ENCODE measurements around the gene NAA11. TPM values are rescaled to one million over a fixed set of nuclear protein-coding genes. Genes with fewer than 3 reads are reported as not detected.

NAA11 gene
- polyA plus RNA-seq, 2 of the 4 experiments (the other 2 are of a cell fraction), result not detected

DNA sequence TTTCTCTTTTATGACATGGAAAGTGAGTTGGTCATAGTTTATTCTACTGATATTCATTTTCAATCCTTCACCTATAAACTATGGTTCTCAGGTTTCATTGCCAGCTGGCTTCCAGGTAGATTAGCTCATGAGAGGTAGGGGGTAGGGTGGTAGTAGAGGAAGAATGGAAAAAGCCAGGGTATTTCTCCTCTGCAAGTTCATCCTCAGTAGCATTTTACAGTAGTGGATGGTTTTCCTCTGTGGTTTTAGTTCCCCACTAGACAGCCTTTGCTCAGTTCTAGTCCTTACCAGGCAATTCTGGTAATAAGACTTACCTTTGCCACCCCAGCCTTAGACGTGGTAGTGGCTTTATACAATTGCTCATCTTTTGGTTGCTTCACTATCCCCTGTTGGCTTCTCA, 8.9 kb upstream of the NAA11 start:
- no peak for DNase-seq (ENCODE audit: low read depth in 1 of 2, low spot score in 1 of 2)
- TF ChIP-seq SREBF2 (IDR thresholded peaks at IDR 0.05), result no peak
- TF ChIP-seq HOXA7 (CRISPR knock-in tag; IDR thresholded peaks at IDR 0.05), result no peak
- TF ChIP-seq NFE2L2 (conservative IDR thresholded peaks at IDR 0.05; ENCODE audit: low read length), result no peak
- TF ChIP-seq, protein P1, sequence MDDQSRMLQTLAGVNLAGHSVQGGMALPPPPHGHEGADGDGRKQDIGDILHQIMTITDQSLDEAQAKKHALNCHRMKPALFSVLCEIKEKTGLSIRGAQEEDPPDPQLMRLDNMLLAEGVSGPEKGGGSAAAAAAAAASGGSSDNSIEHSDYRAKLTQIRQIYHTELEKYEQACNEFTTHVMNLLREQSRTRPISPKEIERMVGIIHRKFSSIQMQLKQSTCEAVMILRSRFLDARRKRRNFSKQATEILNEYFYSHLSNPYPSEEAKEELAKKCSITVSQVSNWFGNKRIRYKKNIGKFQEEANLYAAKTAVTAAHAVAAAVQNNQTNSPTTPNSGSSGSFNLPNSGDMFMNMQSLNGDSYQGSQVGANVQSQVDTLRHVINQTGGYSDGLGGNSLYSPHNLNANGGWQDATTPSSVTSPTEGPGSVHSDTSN (IDR thresholded peaks at IDR 0.05), result no peak
- TF ChIP-seq, protein P2, sequence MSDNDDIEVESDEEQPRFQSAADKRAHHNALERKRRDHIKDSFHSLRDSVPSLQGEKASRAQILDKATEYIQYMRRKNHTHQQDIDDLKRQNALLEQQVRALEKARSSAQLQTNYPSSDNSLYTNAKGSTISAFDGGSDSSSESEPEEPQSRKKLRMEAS (IDR thresholded peaks at IDR 0.05), result no peak
- TF ChIP-seq ZSCAN20 (CRISPR knock-in tag; IDR thresholded peaks at IDR 0.05), result no peak
- TF ChIP-seq GATA3 (IDR thresholded peaks at IDR 0.05; ENCODE audit: borderline replicate concordance), result no peak
- TF ChIP-seq EHMT2 (IDR thresholded peaks at IDR 0.05; ENCODE audit: low read depth), result no peak
- TF ChIP-seq, protein P3, sequence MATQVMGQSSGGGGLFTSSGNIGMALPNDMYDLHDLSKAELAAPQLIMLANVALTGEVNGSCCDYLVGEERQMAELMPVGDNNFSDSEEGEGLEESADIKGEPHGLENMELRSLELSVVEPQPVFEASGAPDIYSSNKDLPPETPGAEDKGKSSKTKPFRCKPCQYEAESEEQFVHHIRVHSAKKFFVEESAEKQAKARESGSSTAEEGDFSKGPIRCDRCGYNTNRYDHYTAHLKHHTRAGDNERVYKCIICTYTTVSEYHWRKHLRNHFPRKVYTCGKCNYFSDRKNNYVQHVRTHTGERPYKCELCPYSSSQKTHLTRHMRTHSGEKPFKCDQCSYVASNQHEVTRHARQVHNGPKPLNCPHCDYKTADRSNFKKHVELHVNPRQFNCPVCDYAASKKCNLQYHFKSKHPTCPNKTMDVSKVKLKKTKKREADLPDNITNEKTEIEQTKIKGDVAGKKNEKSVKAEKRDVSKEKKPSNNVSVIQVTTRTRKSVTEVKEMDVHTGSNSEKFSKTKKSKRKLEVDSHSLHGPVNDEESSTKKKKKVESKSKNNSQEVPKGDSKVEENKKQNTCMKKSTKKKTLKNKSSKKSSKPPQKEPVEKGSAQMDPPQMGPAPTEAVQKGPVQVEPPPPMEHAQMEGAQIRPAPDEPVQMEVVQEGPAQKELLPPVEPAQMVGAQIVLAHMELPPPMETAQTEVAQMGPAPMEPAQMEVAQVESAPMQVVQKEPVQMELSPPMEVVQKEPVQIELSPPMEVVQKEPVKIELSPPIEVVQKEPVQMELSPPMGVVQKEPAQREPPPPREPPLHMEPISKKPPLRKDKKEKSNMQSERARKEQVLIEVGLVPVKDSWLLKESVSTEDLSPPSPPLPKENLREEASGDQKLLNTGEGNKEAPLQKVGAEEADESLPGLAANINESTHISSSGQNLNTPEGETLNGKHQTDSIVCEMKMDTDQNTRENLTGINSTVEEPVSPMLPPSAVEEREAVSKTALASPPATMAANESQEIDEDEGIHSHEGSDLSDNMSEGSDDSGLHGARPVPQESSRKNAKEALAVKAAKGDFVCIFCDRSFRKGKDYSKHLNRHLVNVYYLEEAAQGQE (IDR thresholded peaks at IDR 0.05), result no peak
- TF ChIP-seq, protein P4, sequence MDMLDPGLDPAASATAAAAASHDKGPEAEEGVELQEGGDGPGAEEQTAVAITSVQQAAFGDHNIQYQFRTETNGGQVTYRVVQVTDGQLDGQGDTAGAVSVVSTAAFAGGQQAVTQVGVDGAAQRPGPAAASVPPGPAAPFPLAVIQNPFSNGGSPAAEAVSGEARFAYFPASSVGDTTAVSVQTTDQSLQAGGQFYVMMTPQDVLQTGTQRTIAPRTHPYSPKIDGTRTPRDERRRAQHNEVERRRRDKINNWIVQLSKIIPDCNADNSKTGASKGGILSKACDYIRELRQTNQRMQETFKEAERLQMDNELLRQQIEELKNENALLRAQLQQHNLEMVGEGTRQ (IDR thresholded peaks at IDR 0.05), result no peak
- TF ChIP-seq, protein P5, sequence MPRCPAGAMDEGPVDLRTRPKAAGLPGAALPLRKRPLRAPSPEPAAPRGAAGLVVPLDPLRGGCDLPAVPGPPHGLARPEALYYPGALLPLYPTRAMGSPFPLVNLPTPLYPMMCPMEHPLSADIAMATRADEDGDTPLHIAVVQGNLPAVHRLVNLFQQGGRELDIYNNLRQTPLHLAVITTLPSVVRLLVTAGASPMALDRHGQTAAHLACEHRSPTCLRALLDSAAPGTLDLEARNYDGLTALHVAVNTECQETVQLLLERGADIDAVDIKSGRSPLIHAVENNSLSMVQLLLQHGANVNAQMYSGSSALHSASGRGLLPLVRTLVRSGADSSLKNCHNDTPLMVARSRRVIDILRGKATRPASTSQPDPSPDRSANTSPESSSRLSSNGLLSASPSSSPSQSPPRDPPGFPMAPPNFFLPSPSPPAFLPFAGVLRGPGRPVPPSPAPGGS (IDR thresholded peaks at IDR 0.05), result no peak
- no peak for TF ChIP-seq KDM5A (IDR thresholded peaks at IDR 0.05)
- no peak for TF ChIP-seq RNF2 (IDR thresholded peaks at IDR 0.05; ENCODE audit: borderline replicate concordance, low read depth)
- no peak for TF ChIP-seq FOSL2 (IDR thresholded peaks at IDR 0.05)
- TF ChIP-seq FOSL2 (CRISPR knock-in tag; IDR thresholded peaks at IDR 0.05), result no peak
- TF ChIP-seq FOSB (CRISPR knock-in tag; IDR thresholded peaks at IDR 0.05), result no peak
- no peak for TF ChIP-seq EHF (CRISPR knock-in tag; IDR thresholded peaks at IDR 0.05)
- TF ChIP-seq CHD2 (IDR thresholded peaks at IDR 0.05; ENCODE audit: low read length, partially characterized antibody), result no peak
- TF ChIP-seq, protein P6, sequence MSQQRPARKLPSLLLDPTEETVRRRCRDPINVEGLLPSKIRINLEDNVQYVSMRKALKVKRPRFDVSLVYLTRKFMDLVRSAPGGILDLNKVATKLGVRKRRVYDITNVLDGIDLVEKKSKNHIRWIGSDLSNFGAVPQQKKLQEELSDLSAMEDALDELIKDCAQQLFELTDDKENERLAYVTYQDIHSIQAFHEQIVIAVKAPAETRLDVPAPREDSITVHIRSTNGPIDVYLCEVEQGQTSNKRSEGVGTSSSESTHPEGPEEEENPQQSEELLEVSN (IDR thresholded peaks at IDR 0.05; ENCODE audit: borderline replicate concordance, low read depth), result no peak
- no peak for TF ChIP-seq CBX2 (IDR thresholded peaks at IDR 0.05; ENCODE audit: borderline replicate concordance, low read depth)
- no peak for TF ChIP-seq ZC3H11A (IDR thresholded peaks at IDR 0.05)
- ChIA-PET CTCF (no interaction called here), POLR2A (no interaction called here)
- no peak for ATAC-seq
- no peak overlapping the region for H3K4me3 ChIP-seq
- no peak for FAIRE-seq
- no peak overlapping the region for H3K27ac ChIP-seq
- WGBS (ENCODE audit: missing lambda C conversion rate), result 0% methylated on average over 1 of the region's 1 CpG
- no peak overlapping the region for H3K4me2 ChIP-seq
- H3K9me3 ChIP-seq, result no peaks in the 10 kb centered on the region
- H3K4me1 ChIP-seq, result no peaks in the 10 kb centered on the region

DNA sequence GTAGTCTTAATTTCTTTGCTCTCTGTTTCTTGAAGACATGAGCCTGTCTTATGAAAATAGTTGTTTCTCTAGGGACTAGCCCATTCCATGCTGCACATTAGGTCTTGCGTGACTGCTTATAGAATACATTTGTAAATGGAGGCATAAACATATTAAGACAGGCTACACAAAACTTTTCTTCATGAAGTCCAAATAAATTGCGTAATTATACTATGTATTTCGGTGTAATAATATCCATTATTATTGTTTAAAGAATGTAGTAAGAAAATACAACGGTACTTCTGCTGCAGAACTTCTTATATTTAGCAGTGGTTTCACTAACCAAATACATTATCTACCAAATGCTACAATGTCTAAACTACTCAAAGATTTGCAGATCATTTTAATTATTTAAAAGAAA, 8.5 kb upstream of the NAA11 start:
- H3K9me3 ChIP-seq, result no peaks in the 10 kb centered on the region
- H3K4me1 ChIP-seq, result no peaks in the 10 kb centered on the region
- no peak overlapping the region for H3K4me3 ChIP-seq
- TF ChIP-seq, protein P7, sequence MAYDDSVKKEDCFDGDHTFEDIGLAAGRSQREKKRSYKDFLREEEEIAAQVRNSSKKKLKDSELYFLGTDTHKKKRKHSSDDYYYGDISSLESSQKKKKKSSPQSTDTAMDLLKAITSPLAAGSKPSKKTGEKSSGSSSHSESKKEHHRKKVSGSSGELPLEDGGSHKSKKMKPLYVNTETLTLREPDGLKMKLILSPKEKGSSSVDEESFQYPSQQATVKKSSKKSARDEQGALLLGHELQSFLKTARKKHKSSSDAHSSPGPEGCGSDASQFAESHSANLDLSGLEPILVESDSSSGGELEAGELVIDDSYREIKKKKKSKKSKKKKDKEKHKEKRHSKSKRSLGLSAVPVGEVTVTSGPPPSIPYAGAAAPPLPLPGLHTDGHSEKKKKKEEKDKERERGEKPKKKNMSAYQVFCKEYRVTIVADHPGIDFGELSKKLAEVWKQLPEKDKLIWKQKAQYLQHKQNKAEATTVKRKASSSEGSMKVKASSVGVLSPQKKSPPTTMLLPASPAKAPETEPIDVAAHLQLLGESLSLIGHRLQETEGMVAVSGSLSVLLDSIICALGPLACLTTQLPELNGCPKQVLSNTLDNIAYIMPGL (CRISPR knock-in tag; IDR thresholded peaks at IDR 0.05; ENCODE audit: borderline replicate concordance), result no peak
- TF ChIP-seq, protein P4 (IDR thresholded peaks at IDR 0.05), result no peak
- ATAC-seq (no peak), DNase-seq (ENCODE audit: low read depth in 1 of 2, low spot score in 1 of 2) (no peak), FAIRE-seq (no peak)
- H3K4me2 ChIP-seq, result no peak overlapping the region
- ChIA-PET CTCF (no interaction called here), POLR2A (no interaction called here)
- WGBS (ENCODE audit: missing lambda C conversion rate), result 9% methylated on average over 4 of the region's 4 CpGs
- H3K27ac ChIP-seq, result no peak overlapping the region
